ENCODE results near the gene SRPK3.
"Not testable (repeated sequence)": the region's sequence is repeated elsewhere in the genome, so short reads cannot be mapped to it uniquely, and the experiment has no call there.

SRPK3 gene

DNA sequence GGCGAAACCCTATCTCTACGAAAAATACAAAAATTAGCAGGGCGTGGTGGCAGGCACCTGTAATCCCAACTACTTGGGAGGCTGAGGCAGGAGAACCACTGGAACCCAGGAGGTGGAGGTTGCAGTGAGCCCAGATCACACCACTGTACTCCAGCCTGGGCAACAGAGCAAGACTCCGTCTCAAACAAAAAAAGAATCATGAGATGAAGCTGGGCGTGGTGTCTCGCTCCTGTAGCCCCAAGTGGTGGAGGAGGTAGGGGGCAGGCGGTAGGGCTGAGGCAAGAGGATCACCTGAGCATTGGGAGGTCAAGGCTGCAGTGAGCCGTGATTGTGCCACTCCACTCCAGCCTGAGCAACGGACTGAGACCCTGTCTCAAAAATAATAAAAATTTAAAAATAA is 37.2 kb downstream of the SRPK3 start:
- H3K4me2 ChIP-seq (ENCODE audit: insufficient read depth, low read length, poor library complexity, severe bottlenecking); H3K27ac ChIP-seq (replicated peaks; ENCODE audit: low read length); H3K14ac ChIP-seq (ENCODE audit: low read length); H2BK15ac ChIP-seq (ENCODE audit: low read length); H3K18ac ChIP-seq (ENCODE audit: low read length); H3K9ac ChIP-seq (ENCODE audit: low read depth, low read length, poor library complexity); H4K8ac ChIP-seq (ENCODE audit: low read depth, low read length); H3K4me3 ChIP-seq (ENCODE audit: low read length in 2 of 2); H4K91ac ChIP-seq (ENCODE audit: low read depth, low read length, poor library complexity); H2BK5ac ChIP-seq (ENCODE audit: low read length); H3K36me3 ChIP-seq (replicated peaks in 1 of 2; ENCODE audit: control insufficient read depth in 2 of 2, insufficient read depth in 2 of 2, low read length in 2 of 2); DNase-seq (ENCODE audit: low spot score); H2AK5ac ChIP-seq (ENCODE audit: low read depth, low read length); H2BK12ac ChIP-seq (ENCODE audit: low read length); H2BK120ac ChIP-seq (ENCODE audit: low read depth, low read length); H3K23ac ChIP-seq (ENCODE audit: low read depth, low read length, poor library complexity); H3K4ac ChIP-seq (ENCODE audit: low read length); H3K79me1 ChIP-seq (ENCODE audit: low read depth, low read length); H3K4me1 ChIP-seq (ENCODE audit: control insufficient read depth in 2 of 2, insufficient read depth in 1 of 2, low read depth in 1 of 2, low read length in 2 of 2); H3K9me3 ChIP-seq (replicated peaks in 1 of 2; ENCODE audit: control insufficient read depth in 2 of 2, insufficient read depth in 1 of 2, low read depth in 1 of 2, low read length in 2 of 2); H2AFZ ChIP-seq (ENCODE audit: low read length): not testable (repeated sequence)
- peaks cover 0 to 17% (median 0%) of the 10 kb centered on the region in 3 experiments for H3K27me3 ChIP-seq (ENCODE audit: control insufficient read depth in 3 of 3, insufficient read depth in 3 of 3, low read depth in 1 of 3, low read length in 3 of 3)
- WGBS, 2 donors (ENCODE audit: extremely low coverage in 2 of 2, insufficient read length in 2 of 2, insufficient replicate concordance in 1 of 2) = no CpG with 5 or more reads among the region's 9 CpGs

DNA sequence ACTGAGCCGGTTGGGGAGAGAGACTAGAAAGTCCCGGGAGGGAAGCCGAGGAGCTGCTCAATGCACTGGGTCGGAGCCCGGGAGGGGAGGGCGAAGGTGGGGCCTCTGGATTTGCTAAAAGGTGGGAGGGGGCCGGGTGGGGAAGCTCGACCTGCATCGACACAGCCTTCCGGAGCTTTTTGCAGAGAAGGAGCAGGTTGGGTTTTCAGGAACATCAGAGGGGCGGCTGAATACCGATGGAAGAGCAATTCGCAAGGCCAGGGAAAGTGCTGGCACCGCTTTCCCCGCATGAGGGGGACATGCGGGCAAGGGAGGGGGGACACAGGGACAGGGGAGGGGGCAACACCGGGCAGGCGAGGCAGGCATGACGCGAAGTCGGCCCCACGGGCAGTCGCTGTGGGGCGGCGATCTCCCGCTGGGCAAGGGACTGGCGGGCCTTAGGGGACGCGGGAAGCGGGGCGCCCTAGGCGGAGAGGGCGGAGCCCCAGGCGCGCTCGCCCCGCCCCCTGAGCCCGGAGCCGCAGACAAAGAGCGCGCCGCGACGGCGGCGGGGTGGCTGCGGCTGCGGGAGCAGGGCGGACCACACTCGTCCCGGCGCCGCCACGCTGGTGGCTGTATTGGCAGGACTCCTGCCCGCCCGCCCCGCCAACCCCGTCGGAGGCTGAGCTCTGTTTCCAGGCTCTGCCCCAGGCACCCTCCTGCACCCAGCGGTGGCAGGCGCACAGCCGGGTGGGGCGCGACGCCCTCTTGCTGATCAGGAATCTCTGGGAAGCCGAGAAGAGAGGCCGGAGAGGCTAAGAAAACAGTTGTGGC is 37.9 kb downstream of the SRPK3 start:
- Histone ChIP-seq H3K4me1 (ENCODE audit: control insufficient read depth in 2 of 2, insufficient read depth in 1 of 2, low read depth in 1 of 2, low read length in 2 of 2) (peaks cover 5 to 6% of the 10 kb centered on the region in 2 donors), H3K4me3 (ENCODE audit: low read length in 2 of 2) (peak overlapping the region in 1 of 2 donors; percentile 73), H4K91ac (ENCODE audit: low read depth, low read length, poor library complexity) (no peak overlapping the region), H2AK5ac (ENCODE audit: low read depth, low read length) (no peak overlapping the region), H3K9me3 (replicated peaks in 1 of 2; ENCODE audit: control insufficient read depth in 2 of 2, insufficient read depth in 1 of 2, low read depth in 1 of 2, low read length in 2 of 2) (no peaks in the 10 kb centered on the region), H3K79me1 (ENCODE audit: low read depth, low read length) (no peaks in the 10 kb centered on the region), H3K9ac (ENCODE audit: low read depth, low read length, poor library complexity) (peak overlapping the region; percentile 84), H2BK5ac (ENCODE audit: low read length) (no peak overlapping the region), H2BK15ac (ENCODE audit: low read length) (no peak overlapping the region), H2BK12ac (ENCODE audit: low read length) (peak overlapping the region; percentile 84), H3K14ac (ENCODE audit: low read length) (no peak overlapping the region), H3K18ac (ENCODE audit: low read length) (peak overlapping the region; percentile 94), H3K27ac (replicated peaks; ENCODE audit: low read length) (no peak overlapping the region), H3K23ac (ENCODE audit: low read depth, low read length, poor library complexity) (no peak overlapping the region), H2AFZ (ENCODE audit: low read length) (no peak overlapping the region), H4K8ac (ENCODE audit: low read depth, low read length) (no peak overlapping the region), H2BK120ac (ENCODE audit: low read depth, low read length) (no peak overlapping the region), H3K4me2 (ENCODE audit: insufficient read depth, low read length, poor library complexity, severe bottlenecking) (peak overlapping the region; percentile 77), H3K36me3 (replicated peaks in 1 of 2; ENCODE audit: control insufficient read depth in 2 of 2, insufficient read depth in 2 of 2, low read length in 2 of 2) (peaks cover 0 to 2% of the 10 kb centered on the region in 2 donors), H3K4ac (ENCODE audit: low read length) (no peak overlapping the region), H3K27me3 (ENCODE audit: control insufficient read depth in 3 of 3, insufficient read depth in 3 of 3, low read depth in 1 of 3, low read length in 3 of 3) (peaks cover 0 to 12% (median 0%) of the 10 kb centered on the region in 3 experiments)
- DNase-seq (ENCODE audit: low spot score) = peak; percentile 54
- no CpG with 5 or more reads among the region's 67 CpGs for WGBS, 2 donors (ENCODE audit: extremely low coverage in 2 of 2, insufficient read length in 2 of 2, insufficient replicate concordance in 1 of 2)

DNA sequence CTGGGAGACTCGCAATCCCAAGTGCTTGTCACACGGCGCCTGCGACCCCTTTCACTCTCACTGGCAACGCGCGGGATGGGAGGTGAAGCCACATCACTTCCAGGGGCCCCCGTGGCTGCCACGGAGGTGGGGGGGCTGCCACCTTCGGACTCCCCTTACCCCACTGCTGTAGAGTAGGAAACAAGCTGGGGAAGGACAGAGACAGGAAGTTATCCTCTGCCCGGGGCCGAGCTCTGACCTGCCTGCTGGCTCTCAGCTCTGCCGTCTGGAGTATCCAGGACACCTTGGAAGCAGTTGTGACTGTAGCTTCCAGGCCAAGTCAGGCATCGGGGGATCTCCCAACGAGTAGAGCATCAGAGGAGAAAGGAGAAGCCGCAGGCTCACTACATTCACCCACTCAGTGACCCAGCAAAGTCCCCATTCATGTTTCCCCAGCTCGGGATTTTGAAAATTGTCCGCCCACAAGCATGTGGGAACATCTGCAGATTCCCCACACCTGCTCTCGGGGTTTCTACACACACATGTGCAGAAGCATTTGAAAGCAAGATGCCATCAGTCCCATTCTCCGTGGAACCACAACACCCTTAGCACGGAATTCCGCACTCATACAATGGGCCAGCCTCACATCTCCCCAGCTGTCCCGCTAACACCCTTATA is 38.7 kb downstream of the SRPK3 start:
- Histone ChIP-seq H3K23ac (ENCODE audit: low read depth, low read length, poor library complexity) (no peak overlapping the region), H3K4me2 (ENCODE audit: insufficient read depth, low read length, poor library complexity, severe bottlenecking) (peak overlapping the region; percentile 77), H2BK15ac (ENCODE audit: low read length) (no peak overlapping the region), H2BK12ac (ENCODE audit: low read length) (no peak overlapping the region), H2AFZ (ENCODE audit: low read length) (no peak overlapping the region), H3K4me3 (ENCODE audit: low read length in 2 of 2) (peak overlapping the region in 1 of 2 donors; percentile 19), H3K4ac (ENCODE audit: low read length) (no peak overlapping the region), H3K27me3 (ENCODE audit: control insufficient read depth in 3 of 3, insufficient read depth in 3 of 3, low read depth in 1 of 3, low read length in 3 of 3) (peaks cover 0 to 11% (median 0%) of the 10 kb centered on the region in 3 experiments), H2BK5ac (ENCODE audit: low read length) (no peak overlapping the region), H3K36me3 (replicated peaks in 1 of 2; ENCODE audit: control insufficient read depth in 2 of 2, insufficient read depth in 2 of 2, low read length in 2 of 2) (peaks cover 0 to 6% of the 10 kb centered on the region in 2 donors), H3K9ac (ENCODE audit: low read depth, low read length, poor library complexity) (peak overlapping the region; percentile 53), H2BK120ac (ENCODE audit: low read depth, low read length) (no peak overlapping the region), H3K4me1 (ENCODE audit: control insufficient read depth in 2 of 2, insufficient read depth in 1 of 2, low read depth in 1 of 2, low read length in 2 of 2) (peaks cover 5 to 6% of the 10 kb centered on the region in 2 donors), H4K8ac (ENCODE audit: low read depth, low read length) (no peak overlapping the region), H3K18ac (ENCODE audit: low read length) (peak overlapping the region; percentile 94), H3K14ac (ENCODE audit: low read length) (no peak overlapping the region), H2AK5ac (ENCODE audit: low read depth, low read length) (no peak overlapping the region), H3K27ac (replicated peaks; ENCODE audit: low read length) (peak overlapping the region; percentile 32), H3K9me3 (replicated peaks in 1 of 2; ENCODE audit: control insufficient read depth in 2 of 2, insufficient read depth in 1 of 2, low read depth in 1 of 2, low read length in 2 of 2) (no peaks in the 10 kb centered on the region), H3K79me1 (ENCODE audit: low read depth, low read length) (no peaks in the 10 kb centered on the region), H4K91ac (ENCODE audit: low read depth, low read length, poor library complexity) (no peak overlapping the region)
- no peak for DNase-seq (ENCODE audit: low spot score)
- WGBS, 2 donors (ENCODE audit: extremely low coverage in 2 of 2, insufficient read length in 2 of 2, insufficient replicate concordance in 1 of 2) = no CpG with 5 or more reads among the region's 23 CpGs

DNA sequence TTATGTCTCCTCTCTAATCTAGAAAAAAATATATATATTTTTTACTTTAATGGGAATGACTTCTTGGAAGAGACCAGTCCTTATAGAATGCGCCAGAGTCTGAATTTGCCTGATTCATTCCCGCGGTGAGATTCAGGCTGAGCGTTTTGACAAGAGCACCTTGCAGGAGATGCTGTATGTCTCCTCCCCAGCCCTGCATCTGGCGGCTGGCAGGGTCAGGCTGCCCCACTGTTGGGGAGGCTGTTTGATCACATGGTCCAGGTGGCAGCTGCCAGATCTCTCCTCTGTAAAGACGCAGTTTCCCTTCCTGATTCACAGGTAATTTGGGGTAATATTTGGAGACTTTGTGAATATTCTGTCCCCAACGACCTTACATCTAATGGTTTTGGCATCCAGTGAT is 39.8 kb downstream of the SRPK3 start:
- DNase-seq (ENCODE audit: low spot score) = no peak
- H3K4me3 ChIP-seq (ENCODE audit: low read length in 2 of 2) = no peak overlapping the region
- H3K27ac ChIP-seq (replicated peaks; ENCODE audit: low read length) = no peak overlapping the region

More for the DNA sequence above, 39.8 kb downstream of the SRPK3 start:
- no peak overlapping the region for H2BK120ac ChIP-seq (ENCODE audit: low read depth, low read length)
- peaks cover 5 to 6% of the 10 kb centered on the region in 2 donors for H3K4me1 ChIP-seq (ENCODE audit: control insufficient read depth in 2 of 2, insufficient read depth in 1 of 2, low read depth in 1 of 2, low read length in 2 of 2)
- no CpG with 5 or more reads among the region's 7 CpGs for WGBS, 2 donors (ENCODE audit: extremely low coverage in 2 of 2, insufficient read length in 2 of 2, insufficient replicate concordance in 1 of 2)
- no peak overlapping the region for H2AK5ac ChIP-seq (ENCODE audit: low read depth, low read length)
- no peak overlapping the region for H2BK15ac ChIP-seq (ENCODE audit: low read length)
- peaks cover 0 to 10% (median 0%) of the 10 kb centered on the region in 3 experiments for H3K27me3 ChIP-seq (ENCODE audit: control insufficient read depth in 3 of 3, insufficient read depth in 3 of 3, low read depth in 1 of 3, low read length in 3 of 3)
- no peak overlapping the region for H3K4me2 ChIP-seq (ENCODE audit: insufficient read depth, low read length, poor library complexity, severe bottlenecking)
- H3K4ac ChIP-seq (ENCODE audit: low read length) = no peak overlapping the region
- no peak overlapping the region for H3K18ac ChIP-seq (ENCODE audit: low read length)
- no peaks in the 10 kb centered on the region for H3K79me1 ChIP-seq (ENCODE audit: low read depth, low read length)
- no peak overlapping the region for H4K8ac ChIP-seq (ENCODE audit: low read depth, low read length)
- H3K23ac ChIP-seq (ENCODE audit: low read depth, low read length, poor library complexity) = no peak overlapping the region
- H2BK5ac ChIP-seq (ENCODE audit: low read length) = no peak overlapping the region
- H2BK12ac ChIP-seq (ENCODE audit: low read length) = no peak overlapping the region
- no peak overlapping the region for H3K14ac ChIP-seq (ENCODE audit: low read length)
- H3K9me3 ChIP-seq (replicated peaks in 1 of 2; ENCODE audit: control insufficient read depth in 2 of 2, insufficient read depth in 1 of 2, low read depth in 1 of 2, low read length in 2 of 2) = no peaks in the 10 kb centered on the region
- H3K36me3 ChIP-seq (replicated peaks in 1 of 2; ENCODE audit: control insufficient read depth in 2 of 2, insufficient read depth in 2 of 2, low read length in 2 of 2) = peaks cover 0 to 6% of the 10 kb centered on the region in 2 donors
- H3K9ac ChIP-seq (ENCODE audit: low read depth, low read length, poor library complexity) = no peak overlapping the region
- no peak overlapping the region for H4K91ac ChIP-seq (ENCODE audit: low read depth, low read length, poor library complexity)
- no peak overlapping the region for H2AFZ ChIP-seq (ENCODE audit: low read length)

Measured in neuronal stem cell (in vitro differentiated cells).